ENCODE measurements around the gene EFNA1. TPM values are rescaled to one million over a fixed set of nuclear protein-coding genes. Genes with fewer than 3 reads are reported as not detected.
"Not testable (repeated sequence)": the region's sequence is repeated elsewhere in the genome, so short reads cannot be mapped to it uniquely, and the experiment has no call there.

The EFNA1 gene
- total RNA-seq, 1 experiment from 2014 or later: 0.89 TPM

DNA sequence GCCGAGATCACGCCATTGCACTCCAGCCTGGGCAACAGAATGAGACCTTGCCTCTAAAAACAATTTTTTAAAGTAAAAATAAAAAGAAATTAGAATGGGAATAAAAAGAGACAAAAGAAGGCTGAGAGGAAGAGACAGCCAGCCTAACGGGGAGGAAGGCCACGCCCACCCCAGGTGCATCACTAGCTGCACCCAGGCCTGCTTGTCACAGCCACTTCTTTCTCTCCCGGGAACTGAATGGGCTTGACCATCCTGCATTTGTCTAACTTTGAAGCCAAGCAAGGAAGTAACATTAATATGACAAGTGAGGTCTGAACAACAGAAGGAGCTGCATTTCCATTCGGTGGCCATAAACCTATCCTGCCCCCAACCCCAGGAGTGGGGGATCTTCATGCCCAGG is 20.8 kb upstream of the EFNA1 start:
- Histone ChIP-seq H3K27me3 (replicated peaks) (no peaks in the 10 kb centered on the region), H3K9me3 (replicated peaks) (no peaks in the 10 kb centered on the region), H3K4me1 (replicated peaks) (peaks cover 10% of the 10 kb centered on the region), H3K36me3 (no peaks in the 10 kb centered on the region), H3K27ac (no peak overlapping the region), H3K4me3 (no peak overlapping the region)
- no peak for DNase-seq (ENCODE audit: low read depth in 1 of 2, low spot score in 2 of 2)

DNA sequence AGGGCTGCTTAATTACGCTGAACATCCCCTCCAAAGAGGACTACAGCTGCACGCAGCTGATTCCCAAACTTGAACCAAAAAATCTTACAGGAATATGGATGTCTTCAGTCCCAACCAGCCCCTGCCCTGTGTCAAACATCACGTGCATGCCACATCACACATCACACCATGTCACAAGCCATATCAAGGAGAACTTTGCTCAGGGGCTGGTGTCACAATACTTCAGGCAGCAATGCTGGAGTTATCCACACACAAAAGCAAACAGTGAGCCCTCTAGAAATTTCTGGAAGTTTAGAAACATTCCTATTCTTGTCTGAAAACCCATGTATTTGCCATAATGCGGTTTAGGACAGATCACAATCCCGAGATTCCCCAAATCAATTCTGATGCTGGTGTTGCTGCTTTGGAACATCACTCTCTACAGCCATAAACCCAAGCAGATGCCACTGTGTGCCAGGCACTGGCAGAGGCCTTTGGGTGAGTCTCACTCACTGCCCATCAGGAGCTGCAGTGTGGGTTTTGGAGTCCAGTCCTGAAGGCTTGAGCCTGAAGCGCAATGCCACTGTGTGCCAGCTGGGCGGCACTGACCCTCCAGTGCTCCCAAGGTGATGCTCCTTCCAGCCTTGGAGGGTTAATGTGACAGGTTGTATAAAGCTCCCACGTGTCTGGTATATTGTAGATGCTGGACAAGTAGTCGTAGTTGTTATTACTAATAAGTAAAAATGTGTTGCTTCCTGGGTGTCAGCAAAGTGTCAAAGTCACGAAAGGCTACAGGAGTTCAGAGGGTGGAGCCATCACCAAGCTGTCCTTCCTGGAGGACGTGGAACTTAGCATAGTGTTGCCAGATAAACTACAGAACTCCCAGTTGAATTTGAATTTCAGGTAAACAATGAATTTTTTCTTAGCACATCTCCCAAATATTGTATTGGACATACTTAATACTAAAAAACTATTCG is 20.1 kb upstream of the EFNA1 start:
- no peak for DNase-seq (ENCODE audit: low read depth in 1 of 2, low spot score in 2 of 2)
- Histone ChIP-seq H3K36me3 (no peaks in the 10 kb centered on the region), H3K27ac (no peak overlapping the region), H3K27me3 (replicated peaks) (no peaks in the 10 kb centered on the region), H3K9me3 (replicated peaks) (no peaks in the 10 kb centered on the region), H3K4me3 (no peak overlapping the region), H3K4me1 (replicated peaks) (peaks cover 14% of the 10 kb centered on the region)

DNA sequence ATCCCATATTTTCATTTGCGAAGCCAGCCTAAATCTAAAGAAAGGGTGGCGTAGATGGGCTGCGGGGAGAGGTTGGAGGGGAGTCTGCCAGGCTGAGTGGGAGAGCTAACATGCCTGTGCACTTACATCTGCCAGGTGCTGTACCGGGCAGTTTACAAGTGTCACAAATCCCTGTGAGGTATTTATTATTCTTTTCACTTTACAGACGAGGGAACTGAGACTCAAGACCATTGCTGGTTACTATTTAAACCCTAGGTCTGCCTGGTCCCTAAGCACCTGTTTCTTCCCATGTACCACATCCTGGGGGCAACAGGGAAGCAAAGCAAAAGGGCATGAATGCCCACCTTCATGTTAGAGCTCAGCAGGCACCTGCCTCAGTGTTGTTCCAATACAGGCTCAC is 19.4 kb upstream of the EFNA1 start:
- Histone ChIP-seq H3K27me3 (replicated peaks) (no peaks in the 10 kb centered on the region), H3K36me3 (no peaks in the 10 kb centered on the region), H3K4me1 (replicated peaks) (peaks cover 14% of the 10 kb centered on the region), H3K27ac (no peak overlapping the region), H3K4me3 (no peak overlapping the region), H3K9me3 (replicated peaks) (no peaks in the 10 kb centered on the region)
- no peak for DNase-seq (ENCODE audit: low read depth in 1 of 2, low spot score in 2 of 2)

DNA sequence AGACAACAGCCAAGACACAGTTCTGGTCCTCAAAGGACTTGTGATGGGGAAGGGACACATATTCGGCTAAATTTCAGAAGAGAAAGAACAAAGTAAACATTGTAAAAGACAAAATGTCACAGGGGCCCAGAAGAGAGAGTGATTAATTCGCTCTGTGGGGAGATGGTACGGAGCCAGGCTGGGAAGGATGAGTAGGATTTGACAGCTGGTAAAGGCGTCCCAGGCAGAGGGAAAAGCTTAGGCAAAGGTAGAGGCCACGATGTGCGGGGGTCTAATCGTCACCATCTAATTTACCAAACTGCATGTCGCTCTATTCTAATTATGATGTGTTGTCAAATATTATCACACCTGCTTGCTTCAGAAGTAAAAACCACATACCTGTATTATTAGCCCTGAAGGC is 17.3 kb upstream of the EFNA1 start:
- no peak for DNase-seq (ENCODE audit: low read depth in 1 of 2, low spot score in 2 of 2)
- Histone ChIP-seq H3K4me1 (replicated peaks) (peaks cover 14% of the 10 kb centered on the region), H3K4me3 (no peak overlapping the region), H3K27me3 (replicated peaks) (no peaks in the 10 kb centered on the region), H3K36me3 (no peaks in the 10 kb centered on the region), H3K27ac (no peak overlapping the region), H3K9me3 (replicated peaks) (no peaks in the 10 kb centered on the region)

DNA sequence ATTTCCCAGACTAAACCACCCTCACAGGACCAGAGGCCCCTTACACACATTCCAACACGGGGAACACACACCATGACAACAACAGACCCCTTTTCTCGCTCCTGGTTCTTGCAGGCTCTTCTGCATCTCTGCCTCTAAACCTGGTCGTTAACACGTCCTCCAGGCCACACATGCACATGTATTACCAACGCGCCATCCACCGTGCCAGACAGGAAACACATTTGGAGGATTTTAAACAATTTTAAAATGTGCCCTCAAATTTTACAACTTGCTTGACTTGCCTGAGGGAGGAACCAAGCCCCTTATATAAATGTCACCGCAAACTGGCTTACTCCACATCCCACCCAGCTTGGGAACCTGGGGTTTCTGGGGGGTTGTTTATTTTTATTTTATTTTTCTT is 16.9 kb upstream of the EFNA1 start:
- H3K4me3 ChIP-seq: no peak overlapping the region
- no peaks in the 10 kb centered on the region for H3K36me3 ChIP-seq
- DNase-seq (ENCODE audit: low read depth in 1 of 2, low spot score in 2 of 2): no peak
- H3K27ac ChIP-seq: no peak overlapping the region
- peaks cover 14% of the 10 kb centered on the region for H3K4me1 ChIP-seq (replicated peaks)
- no peaks in the 10 kb centered on the region for H3K9me3 ChIP-seq (replicated peaks)
- H3K27me3 ChIP-seq (replicated peaks): no peaks in the 10 kb centered on the region

DNA sequence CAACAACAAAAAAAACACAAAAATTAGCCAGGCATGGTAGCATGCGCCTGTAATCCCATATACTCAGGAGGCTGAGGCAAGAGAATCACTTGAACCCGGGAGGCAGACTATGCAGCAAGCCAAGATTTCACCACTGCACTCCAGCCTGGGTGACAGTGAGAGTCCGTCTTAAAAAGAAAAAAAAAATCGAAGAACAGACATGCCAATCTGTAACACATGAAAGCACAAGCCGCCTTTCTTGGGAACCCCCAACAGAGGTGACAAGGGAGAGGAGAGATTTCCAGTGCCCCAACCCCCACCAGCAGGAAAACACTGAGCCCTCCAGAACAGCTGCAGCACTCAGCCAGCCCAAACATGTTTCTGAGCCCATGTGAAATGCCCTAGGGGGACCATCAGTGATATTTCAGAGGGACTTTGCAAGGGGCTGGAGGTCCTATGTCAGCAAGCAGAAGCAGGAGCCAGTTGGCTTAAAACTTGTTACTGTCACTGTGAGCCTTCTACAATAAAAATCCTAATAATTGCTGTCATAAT is 14.2 kb upstream of the EFNA1 start:
- H3K4me3 ChIP-seq: no peak overlapping the region
- no peak overlapping the region for H3K27ac ChIP-seq
- H3K4me1 ChIP-seq (replicated peaks): peaks cover 14% of the 10 kb centered on the region
- no peaks in the 10 kb centered on the region for H3K36me3 ChIP-seq
- no peaks in the 10 kb centered on the region for H3K9me3 ChIP-seq (replicated peaks)
- DNase-seq (ENCODE audit: low read depth in 1 of 2, low spot score in 2 of 2): no peak
- H3K27me3 ChIP-seq (replicated peaks): no peaks in the 10 kb centered on the region

DNA sequence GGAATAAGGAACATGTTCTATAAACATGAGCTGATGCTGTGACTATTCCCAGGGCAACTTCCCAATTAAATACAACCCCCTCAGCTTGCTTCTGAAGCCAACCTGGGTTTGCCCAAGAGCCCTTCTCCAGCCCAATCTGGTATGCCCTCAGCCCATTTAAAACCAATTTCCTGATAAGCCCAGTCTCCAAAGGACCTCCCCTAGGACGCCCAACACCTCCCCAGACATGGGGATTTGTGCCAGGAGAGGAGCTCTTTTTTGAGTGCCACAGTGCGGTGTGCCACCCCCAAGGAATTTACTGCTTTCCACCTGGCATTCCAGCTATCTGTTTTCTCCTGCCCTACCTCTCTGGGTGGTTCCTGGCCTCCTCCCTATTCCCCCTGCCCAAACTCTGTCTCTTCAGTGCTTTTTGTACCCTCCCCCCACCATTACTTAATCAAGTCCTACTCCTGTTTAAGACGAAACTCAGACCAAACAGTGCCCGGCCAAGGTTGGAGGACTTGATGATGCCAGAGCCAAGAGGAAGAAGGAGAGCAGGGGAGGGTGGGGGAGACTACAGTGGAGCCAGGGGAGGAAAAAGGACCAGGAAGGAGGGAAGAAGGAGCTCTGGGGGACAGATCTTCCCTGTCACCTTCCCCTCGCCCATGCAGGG is 11.4 kb upstream of the EFNA1 start:
- Histone ChIP-seq H3K27ac (no peak overlapping the region), H3K27me3 (replicated peaks) (0 out of 2 replicates have a peak, but pooled peaks cover 11% of the 10 kb centered on the region), H3K36me3 (no peaks in the 10 kb centered on the region), H3K4me3 (no peak overlapping the region), H3K9me3 (replicated peaks) (no peaks in the 10 kb centered on the region), H3K4me1 (replicated peaks) (peaks cover 7% of the 10 kb centered on the region)
- no peak for DNase-seq (ENCODE audit: low read depth in 1 of 2, low spot score in 2 of 2)

DNA sequence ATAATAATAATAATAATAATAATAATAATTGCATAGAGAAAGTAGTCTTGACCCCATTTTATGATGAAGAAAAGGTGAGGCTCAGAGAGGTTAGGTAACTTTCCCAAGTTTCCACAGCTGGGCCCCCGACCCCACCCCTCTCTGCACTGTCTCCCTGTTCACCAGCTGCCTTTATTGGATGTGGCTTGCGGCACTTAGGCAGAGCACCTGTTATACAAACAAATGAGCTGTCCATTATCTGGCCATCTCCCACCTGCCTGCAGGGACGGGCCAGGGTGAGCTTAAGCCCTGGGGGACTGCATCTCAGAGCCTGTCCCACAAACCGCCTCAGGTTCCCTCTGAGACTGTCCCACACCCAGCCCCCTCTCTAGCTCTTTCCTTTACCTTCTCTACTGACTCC is 10.1 kb upstream of the EFNA1 start:
- H3K27ac ChIP-seq: no peak overlapping the region
- H3K9me3 ChIP-seq (replicated peaks): no peaks in the 10 kb centered on the region
- DNase-seq (ENCODE audit: low read depth in 1 of 2, low spot score in 2 of 2): no peak
- no peaks in the 10 kb centered on the region for H3K36me3 ChIP-seq
- H3K4me3 ChIP-seq: no peak overlapping the region
- no peaks in the 10 kb centered on the region for H3K4me1 ChIP-seq (replicated peaks)
- 0 out of 2 replicates have a peak, but pooled peaks cover 11% of the 10 kb centered on the region for H3K27me3 ChIP-seq (replicated peaks)

DNA sequence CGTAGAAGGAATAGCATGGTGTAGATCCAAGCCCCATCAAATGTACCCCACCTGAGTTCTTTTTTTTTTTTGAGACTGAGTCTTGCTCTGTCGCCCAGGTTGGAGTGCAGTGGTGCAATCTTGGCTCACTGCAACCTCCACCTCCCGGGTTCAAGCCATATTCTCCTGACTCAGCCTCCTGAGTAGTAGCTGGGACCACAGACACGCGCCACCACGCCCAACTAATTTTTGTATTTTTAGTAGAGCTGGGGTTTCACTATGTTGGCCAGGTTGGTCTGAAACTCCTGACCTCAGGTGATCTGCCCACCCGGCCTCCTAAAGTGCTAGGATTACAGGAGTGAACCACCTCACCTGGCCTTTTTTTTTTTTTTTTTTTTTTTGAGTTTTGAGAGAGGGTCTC is 9.6 kb upstream of the EFNA1 start:
- 0 out of 2 replicates have a peak, but pooled peaks cover 11% of the 10 kb centered on the region for H3K27me3 ChIP-seq (replicated peaks)
- not testable (repeated sequence) for H3K9me3 ChIP-seq (replicated peaks); DNase-seq (ENCODE audit: low read depth in 1 of 2, low spot score in 2 of 2); H3K4me1 ChIP-seq (replicated peaks); H3K27ac ChIP-seq; H3K36me3 ChIP-seq; H3K4me3 ChIP-seq

DNA sequence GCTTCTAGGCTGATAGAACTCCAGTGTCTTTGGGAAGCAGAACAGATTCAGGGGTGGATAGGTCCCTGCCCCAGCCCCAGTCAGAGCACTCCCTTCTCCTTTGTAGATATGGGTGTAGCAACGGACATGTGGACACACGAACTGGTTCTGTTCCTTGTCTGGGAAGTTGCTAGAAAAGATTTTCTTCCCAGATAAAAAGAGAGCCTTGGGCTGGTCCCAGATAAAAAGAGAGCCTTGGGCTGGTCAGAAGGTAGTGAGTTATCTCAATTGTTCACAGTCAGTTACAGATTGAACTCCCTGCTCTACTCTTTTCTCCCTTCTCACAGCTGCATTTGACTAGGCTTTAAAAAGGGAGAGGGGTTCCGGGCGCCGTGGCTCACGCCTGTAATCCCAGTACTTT is 7.4 kb upstream of the EFNA1 start:
- Histone ChIP-seq H3K4me3 (no peak overlapping the region), H3K27me3 (replicated peaks) (0 out of 2 replicates have a peak, but pooled peaks cover 11% of the 10 kb centered on the region)

DNA sequence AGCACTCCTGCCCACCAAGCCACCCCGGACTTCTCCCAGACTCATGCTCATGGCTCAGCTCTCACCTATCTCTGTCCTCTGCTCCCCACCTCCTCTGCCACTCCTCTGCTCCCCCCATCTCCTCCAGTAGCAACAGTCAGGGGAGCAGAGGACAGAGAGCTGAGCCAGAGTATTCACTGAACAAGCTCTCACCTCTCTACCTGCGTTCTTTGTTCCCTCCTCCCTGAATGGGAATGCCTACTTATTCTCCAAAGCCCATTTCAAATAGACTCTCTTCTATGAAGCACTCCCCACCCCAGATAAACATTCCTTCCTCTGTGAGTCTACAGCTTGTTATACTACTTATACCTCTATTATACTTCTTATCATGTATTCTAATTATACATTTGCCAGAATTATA is 6.4 kb upstream of the EFNA1 start:
- Histone ChIP-seq H3K9me3 (replicated peaks) (no peaks in the 10 kb centered on the region), H3K4me3 (no peak overlapping the region), H3K27me3 (replicated peaks) (peaks cover 16% of the 10 kb centered on the region), H3K27ac (no peak overlapping the region), H3K36me3 (no peaks in the 10 kb centered on the region), H3K4me1 (replicated peaks) (peaks cover 28% of the 10 kb centered on the region)
- DNase-seq (ENCODE audit: low read depth in 1 of 2, low spot score in 2 of 2): no peak

More for the DNA sequence above, 7.4 kb upstream of the EFNA1 start:
- peaks cover 18% of the 10 kb centered on the region for H3K4me1 ChIP-seq (replicated peaks)
- H3K9me3 ChIP-seq (replicated peaks): no peaks in the 10 kb centered on the region
- H3K27ac ChIP-seq: no peak overlapping the region
- DNase-seq (ENCODE audit: low read depth in 1 of 2, low spot score in 2 of 2): no peak
- no peaks in the 10 kb centered on the region for H3K36me3 ChIP-seq

DNA sequence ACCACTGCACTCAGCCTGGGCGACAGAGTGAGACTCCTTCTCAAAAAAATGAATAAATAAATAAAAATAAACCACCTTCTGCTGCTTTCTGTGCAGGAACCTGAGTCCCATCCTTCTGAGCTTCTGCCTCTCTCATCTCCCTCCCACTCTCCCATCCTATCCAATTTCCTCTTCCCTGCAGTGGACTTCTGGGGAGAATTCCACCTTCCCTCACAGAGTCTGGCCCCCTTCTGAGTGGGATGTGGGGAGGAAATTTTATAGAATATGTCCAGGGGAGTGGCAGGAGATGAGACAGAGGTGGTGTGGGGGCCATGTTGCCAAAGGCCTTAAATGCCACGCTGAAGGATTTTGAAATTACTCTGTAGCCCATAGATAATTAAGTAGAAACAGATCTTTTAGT is 5.4 kb upstream of the EFNA1 start:
- Histone ChIP-seq H3K36me3 (no peaks in the 10 kb centered on the region), H3K27ac (no peak overlapping the region), H3K4me3 (no peak overlapping the region), H3K27me3 (replicated peaks) (peaks cover 24% of the 10 kb centered on the region), H3K9me3 (replicated peaks) (no peaks in the 10 kb centered on the region), H3K4me1 (replicated peaks) (peaks cover 39% of the 10 kb centered on the region)
- DNase-seq (ENCODE audit: low read depth in 1 of 2, low spot score in 2 of 2): no peak

DNA sequence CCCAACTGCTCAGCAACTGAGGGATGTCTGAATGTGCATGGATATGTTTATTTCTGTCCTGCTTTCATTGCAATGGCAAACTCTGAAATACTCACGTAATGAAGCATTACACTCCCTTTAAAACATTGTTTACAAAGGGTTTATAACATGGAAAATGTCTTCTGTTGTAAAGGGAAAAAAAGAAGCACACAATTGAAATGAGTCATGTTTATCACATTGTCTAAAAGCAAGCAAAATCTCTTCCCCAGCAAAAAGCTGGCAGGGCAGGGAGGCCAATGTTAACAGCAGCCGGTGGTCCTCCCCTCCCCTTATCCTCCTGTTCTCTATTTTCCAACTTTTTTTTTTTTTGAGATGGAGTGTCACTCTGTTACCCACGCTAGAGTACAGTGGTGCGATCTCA is 3.9 kb upstream of the EFNA1 start:
- no peaks in the 10 kb centered on the region for H3K36me3 ChIP-seq
- peaks cover 33% of the 10 kb centered on the region for H3K27me3 ChIP-seq (replicated peaks)
- H3K4me3 ChIP-seq: no peak overlapping the region
- no peaks in the 10 kb centered on the region for H3K9me3 ChIP-seq (replicated peaks)
- peak overlapping the region; percentile 12 for H3K27ac ChIP-seq
- peaks cover 52% of the 10 kb centered on the region for H3K4me1 ChIP-seq (replicated peaks)
- peak; percentile 76 to 84 for DNase-seq (ENCODE audit: low read depth in 1 of 2, low spot score in 2 of 2)

All from SJSA1 (cell line).